ENCODE results near the gene HRH1. TPM values are rescaled to one million over a fixed set of nuclear protein-coding genes. Genes with fewer than 3 reads are reported as not detected.

The HRH1 gene
- total RNA-seq, 1 experiment from 2014 or later, result 7.0 TPM

GRCh38 chr3:11228041-11228440, 73.7 kb downstream of the HRH1 start (continued):
- TF ChIP-seq TCF7L2 (IDR thresholded peaks at IDR 0.05; ENCODE audit: borderline replicate concordance, extremely low read depth, insufficient read depth, insufficient read length), result no peak
- TF ChIP-seq YY1 (IDR thresholded peaks at IDR 0.05; ENCODE audit: extremely low read depth, insufficient replicate concordance, low read depth, low read length), result no peak
- no peak for TF ChIP-seq JUND (IDR thresholded peaks at IDR 0.05)
- TF ChIP-seq CBX3 (IDR thresholded peaks at IDR 0.05; ENCODE audit: low read depth), result no peak
- no peak for TF ChIP-seq RAD21 (IDR thresholded peaks at IDR 0.05; ENCODE audit: low read depth)
- TF ChIP-seq ZBTB33 (IDR thresholded peaks at IDR 0.05; ENCODE audit: extremely low read depth, insufficient replicate concordance, low read length), result no peak

- CTCF ChIA-PET, result no interaction called here
- no peak for ATAC-seq
Observed at GRCh38 chr3:11230125-11230524, 75.8 kb downstream of the HRH1 start.

More at GRCh38 chr3:11230125-11230524, 75.8 kb downstream of the HRH1 start:
- H3K79me2 ChIP-seq (ENCODE audit: insufficient read depth, low read length), result peaks cover 16% of the 10 kb centered on the region; the same call in 1 of the 2 replicates
- TF ChIP-seq RAD21 (IDR thresholded peaks at IDR 0.05; ENCODE audit: low read depth), result no peak
- H3K4me1 ChIP-seq (ENCODE audit: control insufficient read depth in 1 of 2, insufficient read depth in 2 of 2, low read length in 2 of 2), result peaks cover 0 to 10% of the 10 kb centered on the region in 2 experiments; a peak in 2 of 4 replicates
- H2AFZ ChIP-seq (ENCODE audit: low read depth, low read length, poor library complexity, severe bottlenecking), result no peak overlapping the region
- no peaks in the 10 kb centered on the region for H3K27me3 ChIP-seq (ENCODE audit: insufficient read depth, low read length)
- POLR2A ChIA-PET, result no interaction called here
- no peak for DNase-seq (ENCODE audit: low read depth, low spot score)
- no peak overlapping the region for H3K4me3 ChIP-seq (replicated peaks in 1 of 2; ENCODE audit: low read depth in 1 of 2, low read length in 2 of 2)
- H3K27ac ChIP-seq (ENCODE audit: low read depth, low read length), result no peak overlapping the region
- intact Hi-C loops (cut with micrococcal nuclease), result loop anchor here (10.0 kb wide), 1 partner anchor 605 kb away; no protein-coding TSS in a partner anchor
- BruUV-seq (replicated peaks), result no TSS peak
- no peaks in the 10 kb centered on the region for H3K9me3 ChIP-seq (ENCODE audit: control insufficient read depth in 1 of 2, insufficient read depth in 1 of 2, low read depth in 1 of 2, low read length in 2 of 2)
- H3K9me2 ChIP-seq (ENCODE audit: insufficient read depth), result no peaks in the 10 kb centered on the region
- H4K20me1 ChIP-seq (ENCODE audit: insufficient read depth), result no peaks in the 10 kb centered on the region
- H3K36me3 ChIP-seq (ENCODE audit: control insufficient read depth in 1 of 2, insufficient read depth in 2 of 2, low read length in 2 of 2), result no peaks in the 10 kb centered on the region; a peak in 1 of 4 replicates
- no peak overlapping the region for H3K4me2 ChIP-seq (ENCODE audit: low read length)
- RAD21 ChIA-PET (ENCODE audit: low non-redundant PET in 1 of 2, low total read pairs in 2 of 2, uncharacterized antibody in 2 of 2, unreplicated experiment in 2 of 2), result no interaction called here
- H3K9ac ChIP-seq (ENCODE audit: low read length), result no peak overlapping the region

Measured in HCT116 (cell line).